ENCODE results near the gene THEM5.
"Not testable (repeated sequence)": the region's sequence is repeated elsewhere in the genome, so short reads cannot be mapped to it uniquely, and the experiment has no call there.

The THEM5 gene

GRCh38 chr1:151867321-151867720 is 13.8 kb upstream of the THEM5 start:
- no peak for DNase-seq

GRCh38 chr1:151864411-151864810 is 10.9 kb upstream of the THEM5 start:
- DNase-seq: no peak

GRCh38 chr1:151862604-151863003 is 9.1 kb upstream of the THEM5 start:
- DNase-seq: no peak

GRCh38 chr1:151860504-151861187 is 7.1 kb upstream of the THEM5 start:
- no peak for DNase-seq

GRCh38 chr1:151859891-151860293 is 6.4 kb upstream of the THEM5 start:
- no peak for DNase-seq

- DNase-seq: no peak
Observed at GRCh38 chr1:151858886-151859665, 5.6 kb upstream of the THEM5 start.

- no peak for DNase-seq
Observed at GRCh38 chr1:151858030-151858746, 4.7 kb upstream of the THEM5 start.

- DNase-seq: no peak
Observed at GRCh38 chr1:151855933-151856332, 2.4 kb upstream of the THEM5 start.

- DNase-seq: not testable (repeated sequence)
Observed at GRCh38 chr1:151855516-151855915, 2.0 kb upstream of the THEM5 start.

- no peak for DNase-seq
Observed at GRCh38 chr1:151854658-151855057, 1.1 kb upstream of the THEM5 start.

GRCh38 chr1:151852733-151853132 is 779 bp downstream of the THEM5 start:
- no peak for DNase-seq

- DNase-seq: no peak
Observed at GRCh38 chr1:151851886-151852285, 1.6 kb downstream of the THEM5 start.

- no peak for DNase-seq
Observed at GRCh38 chr1:151849871-151850270, 3.6 kb downstream of the THEM5 start.

GRCh38 chr1:151849126-151849525 is 4.4 kb downstream of the THEM5 start:
- DNase-seq: no peak

GRCh38 chr1:151847867-151848596 is 5.5 kb downstream of the THEM5 start:
- no peak for DNase-seq

- DNase-seq: no peak
Observed at GRCh38 chr1:151846686-151847237, 6.8 kb downstream of the THEM5 start.

- DNase-seq: no peak
Observed at GRCh38 chr1:151846062-151846568, 7.4 kb downstream of the THEM5 start.

GRCh38 chr1:151843398-151843797 is 10.1 kb downstream of the THEM5 start:
- no peak for DNase-seq

- no peak for DNase-seq
Observed at GRCh38 chr1:151841141-151841540, 12.4 kb downstream of the THEM5 start.

- no peak for DNase-seq
Observed at GRCh38 chr1:151840421-151840820, 13.1 kb downstream of the THEM5 start.

- DNase-seq: peak; percentile 50
Observed at GRCh38 chr1:151839457-151840403, 13.8 kb downstream of the THEM5 start, which contains the start of gene C2CD4D. TSS of gene C2CD4D (minus strand) at chr1:151839820. CDS start at chr1:151838989, 831 bp downstream.
